OCI-LY7 (cell line): ENCODE results near the gene SMIM35. TPM values are rescaled to one million over a fixed set of nuclear protein-coding genes. Genes with fewer than 3 reads are reported as not detected.

Experiments used
- BruUV-seq: library from RNA; stranded (reverse); fragments of 400-500 nt; replicated peaks from 2 replicates; lab custom pipeline; 2021; lab: Mats Ljungman, UMichigan
- CTCF ChIA-PET: fragments of 300-600 bp; sonication (Branson Sonifier 250); formaldehyde crosslinking; loops from one replicate; lab custom pipeline; 2022; ENCODE audit warnings: antibody characterized with exemption; ENCODE audit not compliant: unreplicated experiment; lab: Charles Lee
- POLR2A ChIA-PET: fragments of 300-600 bp; sonication (Branson Sonifier 250); formaldehyde crosslinking; loops from one replicate; lab custom pipeline; 2022; ENCODE audit warnings: antibody characterized with exemption; lab: Charles Lee
- DNase-seq: peaks from one replicate; pipeline ENCODE4 v3.0.0-alpha.2; 2015; ENCODE audit warnings: low spot score
- H2AFZ ChIP-seq: fragments of 200-600 bp; sonication (generic), shearing (Covaris generic); 2 replicates; pipeline ENCODE4 v1.6.1; 2014; ENCODE audit warnings: mild to moderate bottlenecking, antibody characterized with exemption, low read length, moderate library complexity
- H3K27ac ChIP-seq: fragments of 200-600 bp; sonication (generic); 2 replicates; pipeline ENCODE4 v1.5.1; 2014; ENCODE audit warnings: mixed run types, low read depth, mild to moderate bottlenecking, moderate library complexity, low read length, inconsistent platforms; ENCODE audit not compliant: poor library complexity, severe bottlenecking
- H3K36me3 ChIP-seq: fragments of 200-600 bp; sonication (generic); 2 replicates; pipeline ENCODE4 v1.6.1; 2014; ENCODE audit warnings: mild to moderate bottlenecking, antibody characterized with exemption, low read length, moderate library complexity, mixed read lengths; ENCODE audit not compliant: insufficient read depth
- H3K4me1 ChIP-seq: fragments of 200-600 bp; sonication (generic); 2 replicates; pipeline ENCODE4 v1.5.1; 2014; ENCODE audit warnings: mild to moderate bottlenecking, low read length; ENCODE audit not compliant: insufficient read depth, poor library complexity, severe bottlenecking
- H3K4me2 ChIP-seq: fragments of 200-600 bp; sonication (generic); 2 replicates; pipeline ENCODE4 v1.6.1; 2014; ENCODE audit warnings: mild to moderate bottlenecking, low read length
- H3K4me3 ChIP-seq: fragments of 200-600 bp; sonication (generic); 2 replicates; pipeline ENCODE4 v1.5.1; 2014; ENCODE audit warnings: mild to moderate bottlenecking, low read depth, low read length; ENCODE audit not compliant: poor library complexity, severe bottlenecking
- H3K79me2 ChIP-seq: fragments of 200-600 bp; sonication (generic); 2 replicates; pipeline ENCODE4 v1.6.1; 2016; ENCODE audit warnings: low read depth, mild to moderate bottlenecking, low read length, moderate library complexity, mixed read lengths; ENCODE audit not compliant: insufficient read depth
- H3K9me2 ChIP-seq: fragments of 200-600 bp; sonication (generic); 2 replicates; pipeline ENCODE4 v1.6.1; 2016; ENCODE audit warnings: mild to moderate bottlenecking, low read length, mixed read lengths; ENCODE audit not compliant: insufficient read depth
- H3K9me3 ChIP-seq: fragments of 200-600 bp; sonication (generic); 2 replicates; pipeline ENCODE4 v1.6.1; 2014; ENCODE audit warnings: mild to moderate bottlenecking, mixed run types, low read length, mixed read lengths
- H4K20me1 ChIP-seq: fragments of 200-600 bp; sonication (generic); 2 replicates; pipeline ENCODE4 v1.6.1; 2014; ENCODE audit warnings: mild to moderate bottlenecking, antibody characterized with exemption, low read length, moderate library complexity, mixed read lengths; ENCODE audit not compliant: insufficient read depth
- CTCF ChIP-seq: fragments of 200-600 bp; sonication (generic); conservative IDR thresholded peaks from 2 replicates; pipeline ENCODE4 v1.5.1; 2014; ENCODE audit warnings: mild to moderate bottlenecking, antibody characterized with exemption, low read length, moderate library complexity, mixed read lengths
- EZH2phosphoT487 ChIP-seq: fragments of 200-600 bp; sonication (generic); IDR thresholded peaks from 2 replicates; pipeline ENCODE4 v1.6.1; 2018; ENCODE audit warnings: low read depth, borderline replicate concordance, mild to moderate bottlenecking, mixed run types, antibody characterized with exemption, low read length, moderate library complexity, mixed read lengths
- intact Hi-C: fragments of 100-400 bp; cut with micrococcal nuclease; formaldehyde crosslinking; loops from one replicate; pipeline ENCODE4 v1.10.0; 2022; ENCODE audit not compliant: unreplicated experiment
- total RNA-seq, 2 experiments: library from RNA; depleted of rRNA in 1 of 2; stranded (reverse); fragments of >200 nt in 1 of 2; shearing (Covaris generic) in 1 of 2; gene quantifications; 2 replicates each; pipeline ENCODE4 v1.2.3, GENCODE V29; 2014 to 2022

Gene SMIM35
- total RNA-seq, 2 experiments from 2014 or later: 0.06 to 0.67 TPM

GRCh38 chr11:118090545-118091162 is 3.9 kb upstream of the SMIM35 start:
- no peak overlapping the region for H3K27ac ChIP-seq
- no peaks in the 10 kb centered on the region for H3K36me3 ChIP-seq
- ChIA-PET POLR2A (no interaction called here), CTCF (no interaction called here)
- H3K9me2 ChIP-seq: no peaks in the 10 kb centered on the region
- no peak overlapping the region for H3K4me3 ChIP-seq
- no TSS peak for BruUV-seq
- no peaks in the 10 kb centered on the region for H3K9me3 ChIP-seq
- no peak for DNase-seq
- TF ChIP-seq CTCF (no peak), EZH2phosphoT487 (no peak)
- intact Hi-C loops: no loop called here
- H4K20me1 ChIP-seq: no peaks in the 10 kb centered on the region
- no peaks in the 10 kb centered on the region for H3K79me2 ChIP-seq
- no peaks in the 10 kb centered on the region for H3K4me1 ChIP-seq
- H3K4me2 ChIP-seq: no peak overlapping the region
- H2AFZ ChIP-seq: no peak overlapping the region

- DNase-seq: no peak
- ChIA-PET CTCF (no interaction called here), POLR2A (no interaction called here)
- H3K9me3 ChIP-seq: no peaks in the 10 kb centered on the region
- no peaks in the 10 kb centered on the region for H3K36me3 ChIP-seq
- H2AFZ ChIP-seq: no peak overlapping the region
- no peaks in the 10 kb centered on the region for H3K4me1 ChIP-seq
- no peak for TF ChIP-seq CTCF
- TF ChIP-seq EZH2phosphoT487: no peak
- no peaks in the 10 kb centered on the region for H4K20me1 ChIP-seq
- BruUV-seq: no TSS peak
- no peak overlapping the region for H3K4me2 ChIP-seq
- H3K79me2 ChIP-seq: no peaks in the 10 kb centered on the region
- no peaks in the 10 kb centered on the region for H3K9me2 ChIP-seq
- no peak overlapping the region for H3K4me3 ChIP-seq
- intact Hi-C loops: no loop called here
- H3K27ac ChIP-seq: no peak overlapping the region
Measured at GRCh38 chr11:118088531-118088930, 1.8 kb upstream of the SMIM35 start.

- CTCF ChIA-PET: no interaction called here
- Histone ChIP-seq H3K9me3 (no peaks in the 10 kb centered on the region), H3K79me2 (no peaks in the 10 kb centered on the region), H3K4me3 (no peak overlapping the region), H3K4me2 (no peak overlapping the region), H3K27ac (no peak overlapping the region), H2AFZ (no peak overlapping the region), H3K9me2 (no peaks in the 10 kb centered on the region), H3K36me3 (no peaks in the 10 kb centered on the region), H4K20me1 (no peaks in the 10 kb centered on the region), H3K4me1 (no peaks in the 10 kb centered on the region)
- no peak for DNase-seq
- TF ChIP-seq CTCF (no peak), EZH2phosphoT487 (no peak)
- no TSS peak for BruUV-seq
- intact Hi-C loops: no loop called here
- POLR2A ChIA-PET: no interaction called here
Measured at GRCh38 chr11:118087931-118088330, 1.2 kb upstream of the SMIM35 start.
